Measurements from ENCODE around the gene GPR160. TPM values are rescaled to one million over a fixed set of nuclear protein-coding genes. Genes with fewer than 3 reads are reported as not detected.

Gene GPR160
- total and polyA plus RNA-seq, 10 of the 15 experiments (the other 5 are each of a cell fraction or from before 2014, with no cell fraction given) = 1.2 to 57.7 (median 30.9) TPM

DNA sequence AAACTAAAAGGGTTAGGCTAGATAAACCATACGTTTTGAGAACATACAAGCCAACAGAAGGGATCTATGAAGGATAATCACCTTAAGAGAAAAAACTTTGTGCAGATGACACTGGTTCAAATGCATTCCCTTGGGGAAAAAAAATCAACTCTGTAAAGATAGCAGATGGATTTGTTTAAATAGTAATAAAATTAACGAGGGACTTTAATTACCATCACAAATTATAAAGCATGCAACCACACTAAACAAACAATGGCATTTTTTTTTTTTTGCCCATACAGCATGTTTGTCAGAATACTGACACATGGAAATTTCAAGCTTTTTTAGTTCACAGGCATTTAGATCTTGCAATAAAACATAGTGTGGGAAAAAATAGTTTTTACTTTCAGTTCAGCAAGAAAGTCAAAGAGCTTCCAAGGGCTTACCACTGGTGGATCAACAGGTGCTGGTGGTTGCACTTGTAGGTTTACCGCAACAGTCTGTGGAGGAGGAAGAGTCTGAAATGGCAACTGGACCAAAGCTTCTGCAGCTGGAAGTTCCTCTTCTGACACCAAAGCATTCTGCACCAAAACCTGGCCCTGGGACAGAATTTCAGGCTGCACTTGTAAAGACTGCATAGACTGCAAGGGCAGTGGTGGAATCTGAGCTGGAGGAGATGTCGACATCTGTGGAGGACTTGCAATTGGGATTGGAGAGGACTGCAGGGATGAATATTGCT, 90.6 kb downstream of the GPR160 start:
- H3K9ac ChIP-seq (ENCODE audit: control insufficient read depth, insufficient read depth, low read length) = peak overlapping the region; percentile 55
- H3K4me2 ChIP-seq (ENCODE audit: control insufficient read depth, insufficient read depth) = peak overlapping the region; percentile 12
- RAD21 ChIA-PET (ENCODE audit: unreplicated experiment) = interaction anchor here (0.9 to 2.5 kb wide), 8 partner anchors 9 to 52 kb away, joined by 3 to 13 read pairs (median 7); no protein-coding TSS in a partner anchor
- DNase-seq (ENCODE audit: low read depth, low spot score) = peak; percentile 84
- in situ Hi-C loops (cut with MboI) (no loop called here), intact Hi-C loops (cut with micrococcal nuclease; ENCODE audit: unreplicated experiment) (loop anchor here (5.0 kb wide), 1 partner anchor 54 kb away; the partner anchor contains the start of gene PHC3)
- 10% methylated on average over 4 of the region's 4 CpGs for WGBS (ENCODE audit: insufficient coverage, insufficient replicate concordance, low lambda C conversion rate, missing lambda C conversion rate)
- peak; percentile 97 for FAIRE-seq
- peaks cover 27% of the 10 kb centered on the region for H3K79me2 ChIP-seq (ENCODE audit: control insufficient read depth, insufficient read depth, low read length)
- H3K9me3 ChIP-seq (replicated peaks; ENCODE audit: control insufficient read depth, insufficient read depth, low read length) = peaks cover 5% of the 10 kb centered on the region
- H2AFZ ChIP-seq (ENCODE audit: control insufficient read depth, low read depth, low read length) = no peak overlapping the region
- SMC1A ChIA-PET (ENCODE audit: uncharacterized antibody, unreplicated experiment) = interaction anchor here (0.7 to 3.3 kb wide), 17 partner anchors 9 to 160 kb away, joined by 3 to 14 read pairs (median 4); no protein-coding TSS in a partner anchor
- POLR2A ChIA-PET = interaction anchor here (0.6 to 2.7 kb wide), 7 partner anchors 10 to 71 kb away, joined by 3 to 12 read pairs (median 3); no protein-coding TSS in a partner anchor
- H3K36me3 ChIP-seq (ENCODE audit: control insufficient read depth in 2 of 2, insufficient read depth in 2 of 2, low read length in 1 of 2) = peaks cover 2 to 16% of the 10 kb centered on the region in 2 experiments
- peak overlapping the region; percentile 94 for H3K27ac ChIP-seq (ENCODE audit: control insufficient read depth, insufficient read depth)
- BruUV-seq (replicated peaks) = no TSS peak
- CTCF ChIA-PET = interaction anchor here (0.6 to 2.7 kb wide), 4 partner anchors 17 to 349 kb away, joined by 3 to 11 read pairs (median 4); no protein-coding TSS in a partner anchor
- H3K4me3 ChIP-seq = peak overlapping the region; percentile 35
- ATAC-seq = peak; percentile 85
- peaks cover 27% of the 10 kb centered on the region for H3K4me1 ChIP-seq (ENCODE audit: control insufficient read depth, insufficient read depth, low read length)
- no peaks in the 10 kb centered on the region for H3K27me3 ChIP-seq (replicated peaks in 1 of 2; ENCODE audit: control insufficient read depth in 2 of 2, insufficient read depth in 2 of 2, low read length in 1 of 2)
- H4K20me1 ChIP-seq (ENCODE audit: control insufficient read depth, insufficient read depth) = no peaks in the 10 kb centered on the region
- TF ChIP-seq, protein P1, sequence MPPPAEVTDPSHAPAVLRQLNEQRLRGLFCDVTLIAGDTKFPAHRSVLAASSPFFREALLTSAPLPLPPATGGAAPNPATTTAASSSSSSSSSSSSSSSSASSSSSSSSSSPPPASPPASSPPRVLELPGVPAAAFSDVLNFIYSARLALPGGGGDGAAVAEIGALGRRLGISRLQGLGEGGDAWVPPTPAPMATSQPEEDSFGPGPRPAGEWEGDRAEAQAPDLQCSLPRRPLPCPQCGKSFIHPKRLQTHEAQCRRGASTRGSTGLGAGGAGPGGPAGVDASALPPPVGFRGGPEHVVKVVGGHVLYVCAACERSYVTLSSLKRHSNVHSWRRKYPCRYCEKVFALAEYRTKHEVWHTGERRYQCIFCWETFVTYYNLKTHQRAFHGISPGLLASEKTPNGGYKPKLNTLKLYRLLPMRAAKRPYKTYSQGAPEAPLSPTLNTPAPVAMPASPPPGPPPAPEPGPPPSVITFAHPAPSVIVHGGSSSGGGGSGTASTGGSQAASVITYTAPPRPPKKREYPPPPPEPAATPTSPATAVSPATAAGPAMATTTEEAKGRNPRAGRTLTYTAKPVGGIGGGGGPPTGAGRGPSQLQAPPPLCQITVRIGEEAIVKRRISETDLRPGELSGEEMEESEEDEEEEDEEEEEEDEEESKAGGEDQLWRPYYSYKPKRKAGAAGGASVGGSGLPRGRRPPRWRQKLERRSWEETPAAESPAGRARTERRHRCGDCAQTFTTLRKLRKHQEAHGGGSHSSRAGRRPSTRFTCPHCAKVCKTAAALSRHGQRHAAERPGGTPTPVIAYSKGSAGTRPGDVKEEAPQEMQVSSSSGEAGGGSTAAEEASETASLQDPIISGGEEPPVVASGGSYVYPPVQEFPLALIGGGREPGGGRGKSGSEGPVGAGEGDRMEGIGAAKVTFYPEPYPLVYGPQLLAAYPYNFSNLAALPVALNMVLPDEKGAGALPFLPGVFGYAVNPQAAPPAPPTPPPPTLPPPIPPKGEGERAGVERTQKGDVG (CRISPR knock-in tag; IDR thresholded peaks at IDR 0.05) = no peak
- TF ChIP-seq NRF1 (conservative IDR thresholded peaks at IDR 0.05; ENCODE audit: low read depth, low read length) (no peak), SRF (IDR thresholded peaks at IDR 0.05; ENCODE audit: low read depth in 2 of 2, low read length in 2 of 2) (0 out of 4 replicates have a peak, but pooled peaks of 1 of the 2 experiments have one; percentile 41), SMC3 (IDR thresholded peaks at IDR 0.05; ENCODE audit: borderline replicate concordance, low read length) (peak; percentile 34; the same call in 1 of the 2 replicates), CEBPB (IDR thresholded peaks at IDR 0.05; ENCODE audit: borderline replicate concordance in 1 of 2, low read depth in 2 of 2, low read length in 2 of 2) (no peak), WRNIP1 (IDR thresholded peaks at IDR 0.05; ENCODE audit: borderline replicate concordance, low read depth, low read length) (no peak), CHD1 (IDR thresholded peaks at IDR 0.05; ENCODE audit: low read depth, low read length) (no peak)
- TF ChIP-seq, protein P2, sequence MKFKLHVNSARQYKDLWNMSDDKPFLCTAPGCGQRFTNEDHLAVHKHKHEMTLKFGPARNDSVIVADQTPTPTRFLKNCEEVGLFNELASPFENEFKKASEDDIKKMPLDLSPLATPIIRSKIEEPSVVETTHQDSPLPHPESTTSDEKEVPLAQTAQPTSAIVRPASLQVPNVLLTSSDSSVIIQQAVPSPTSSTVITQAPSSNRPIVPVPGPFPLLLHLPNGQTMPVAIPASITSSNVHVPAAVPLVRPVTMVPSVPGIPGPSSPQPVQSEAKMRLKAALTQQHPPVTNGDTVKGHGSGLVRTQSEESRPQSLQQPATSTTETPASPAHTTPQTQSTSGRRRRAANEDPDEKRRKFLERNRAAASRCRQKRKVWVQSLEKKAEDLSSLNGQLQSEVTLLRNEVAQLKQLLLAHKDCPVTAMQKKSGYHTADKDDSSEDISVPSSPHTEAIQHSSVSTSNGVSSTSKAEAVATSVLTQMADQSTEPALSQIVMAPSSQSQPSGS (IDR thresholded peaks at IDR 0.05; ENCODE audit: low read length) = peak; percentile 95
- TF ChIP-seq, protein P3, sequence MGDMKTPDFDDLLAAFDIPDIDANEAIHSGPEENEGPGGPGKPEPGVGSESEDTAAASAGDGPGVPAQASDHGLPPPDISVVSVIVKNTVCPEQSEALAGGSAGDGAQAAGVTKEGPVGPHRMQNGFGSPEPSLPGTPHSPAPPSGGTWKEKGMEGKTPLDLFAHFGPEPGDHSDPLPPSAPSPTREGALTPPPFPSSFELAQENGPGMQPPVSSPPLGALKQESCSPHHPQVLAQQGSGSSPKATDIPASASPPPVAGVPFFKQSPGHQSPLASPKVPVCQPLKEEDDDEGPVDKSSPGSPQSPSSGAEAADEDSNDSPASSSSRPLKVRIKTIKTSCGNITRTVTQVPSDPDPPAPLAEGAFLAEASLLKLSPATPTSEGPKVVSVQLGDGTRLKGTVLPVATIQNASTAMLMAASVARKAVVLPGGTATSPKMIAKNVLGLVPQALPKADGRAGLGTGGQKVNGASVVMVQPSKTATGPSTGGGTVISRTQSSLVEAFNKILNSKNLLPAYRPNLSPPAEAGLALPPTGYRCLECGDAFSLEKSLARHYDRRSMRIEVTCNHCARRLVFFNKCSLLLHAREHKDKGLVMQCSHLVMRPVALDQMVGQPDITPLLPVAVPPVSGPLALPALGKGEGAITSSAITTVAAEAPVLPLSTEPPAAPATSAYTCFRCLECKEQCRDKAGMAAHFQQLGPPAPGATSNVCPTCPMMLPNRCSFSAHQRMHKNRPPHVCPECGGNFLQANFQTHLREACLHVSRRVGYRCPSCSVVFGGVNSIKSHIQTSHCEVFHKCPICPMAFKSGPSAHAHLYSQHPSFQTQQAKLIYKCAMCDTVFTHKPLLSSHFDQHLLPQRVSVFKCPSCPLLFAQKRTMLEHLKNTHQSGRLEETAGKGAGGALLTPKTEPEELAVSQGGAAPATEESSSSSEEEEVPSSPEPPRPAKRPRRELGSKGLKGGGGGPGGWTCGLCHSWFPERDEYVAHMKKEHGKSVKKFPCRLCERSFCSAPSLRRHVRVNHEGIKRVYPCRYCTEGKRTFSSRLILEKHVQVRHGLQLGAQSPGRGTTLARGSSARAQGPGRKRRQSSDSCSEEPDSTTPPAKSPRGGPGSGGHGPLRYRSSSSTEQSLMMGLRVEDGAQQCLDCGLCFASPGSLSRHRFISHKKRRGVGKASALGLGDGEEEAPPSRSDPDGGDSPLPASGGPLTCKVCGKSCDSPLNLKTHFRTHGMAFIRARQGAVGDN (IDR thresholded peaks at IDR 0.05) = peak; percentile 38; the same call in 1 of the 2 replicates
- TF ChIP-seq, protein P4, sequence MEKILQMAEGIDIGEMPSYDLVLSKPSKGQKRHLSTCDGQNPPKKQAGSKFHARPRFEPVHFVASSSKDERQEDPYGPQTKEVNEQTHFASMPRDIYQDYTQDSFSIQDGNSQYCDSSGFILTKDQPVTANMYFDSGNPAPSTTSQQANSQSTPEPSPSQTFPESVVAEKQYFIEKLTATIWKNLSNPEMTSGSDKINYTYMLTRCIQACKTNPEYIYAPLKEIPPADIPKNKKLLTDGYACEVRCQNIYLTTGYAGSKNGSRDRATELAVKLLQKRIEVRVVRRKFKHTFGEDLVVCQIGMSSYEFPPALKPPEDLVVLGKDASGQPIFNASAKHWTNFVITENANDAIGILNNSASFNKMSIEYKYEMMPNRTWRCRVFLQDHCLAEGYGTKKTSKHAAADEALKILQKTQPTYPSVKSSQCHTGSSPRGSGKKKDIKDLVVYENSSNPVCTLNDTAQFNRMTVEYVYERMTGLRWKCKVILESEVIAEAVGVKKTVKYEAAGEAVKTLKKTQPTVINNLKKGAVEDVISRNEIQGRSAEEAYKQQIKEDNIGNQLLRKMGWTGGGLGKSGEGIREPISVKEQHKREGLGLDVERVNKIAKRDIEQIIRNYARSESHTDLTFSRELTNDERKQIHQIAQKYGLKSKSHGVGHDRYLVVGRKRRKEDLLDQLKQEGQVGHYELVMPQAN (conservative IDR thresholded peaks at IDR 0.05) = 0 out of 2 replicates have a peak, but pooled peaks have one; percentile 40
